CD4-positive, alpha-beta T cell (primary cell): ENCODE measurements around the gene CEBPE. TPM values are rescaled to one million over a fixed set of nuclear protein-coding genes. Genes with fewer than 3 reads are reported as not detected.

Source experiments
- ATAC-seq: fragments of 200-7000 bp; cut with Tn5 transposase; one replicate; pipeline ENCODE4 v1.10.0; 2022; ENCODE audit warnings: mild to moderate bottlenecking; ENCODE audit not compliant: poor library complexity
- CTCF ChIA-PET: fragments of 350-600 bp; sonication (Branson Sonifier 250); formaldehyde crosslinking; loops from one replicate; lab custom pipeline; 2021; ENCODE audit warnings: antibody characterized with exemption, inconsistent platforms; lab: Charles Lee
- POLR2A ChIA-PET: fragments of 350-600 bp; sonication (Branson Sonifier 250); formaldehyde crosslinking; loops from one replicate; lab custom pipeline; 2021; ENCODE audit warnings: antibody characterized with exemption, inconsistent platforms; lab: Charles Lee
- DNase-seq, 14 experiments: peaks; one replicate each; pipeline ENCODE4 v3.0.0-alpha.2; 2013 to 2020; ENCODE audit warnings: mixed read lengths in 2 of 14
- H3K27ac ChIP-seq, 2 donors: one replicate each; pipeline versions ENCODE4 v1.5.1 to v1.7.0; 2013; ENCODE audit warnings: low read length in 2 of 2, low read depth in 1 of 2, mild to moderate bottlenecking in 1 of 2
- H3K27me3 ChIP-seq, 2 experiments: 1 replicate in 1 of 2; 2 replicates in 1 of 2; pipeline versions ENCODE4 v1.6.1 to v1.7.0; 2013; ENCODE audit warnings: low read length in 2 of 2, control low read depth in 1 of 2, mild to moderate bottlenecking in 1 of 2, moderate library complexity in 1 of 2; ENCODE audit not compliant: insufficient read depth in 2 of 2, control insufficient read depth in 1 of 2
- H3K36me3 ChIP-seq: one replicate; pipeline ENCODE4 v1.6.1; 2013; ENCODE audit warnings: low read length, control low read depth; ENCODE audit not compliant: insufficient read depth
- H3K4me1 ChIP-seq: one replicate; pipeline ENCODE4 v1.6.1; 2013; ENCODE audit warnings: low read length, control low read depth; ENCODE audit not compliant: insufficient read depth
- H3K4me3 ChIP-seq: one replicate; pipeline ENCODE4 v1.5.1; 2013; ENCODE audit warnings: mild to moderate bottlenecking, low read length, moderate library complexity
- H3K9me3 ChIP-seq, 2 experiments: 1 replicate in 1 of 2; 2 replicates in 1 of 2; pipeline versions ENCODE4 v1.6.1 to v1.7.0; 2013; ENCODE audit warnings: low read length in 2 of 2, mild to moderate bottlenecking in 2 of 2, control low read depth in 1 of 2, moderate library complexity in 1 of 2; ENCODE audit not compliant: control insufficient read depth in 1 of 2, insufficient read depth in 1 of 2
- H3K27ac Mint-ChIP-seq: one replicate; pipeline ENCODE4 v1.8.0; 2020; ENCODE audit warnings: mixed read lengths
- H3K27me3 Mint-ChIP-seq: one replicate; pipeline ENCODE4 v1.8.0; 2021; ENCODE audit warnings: mixed read lengths
- H3K36me3 Mint-ChIP-seq: one replicate; pipeline ENCODE4 v1.8.0; 2021; ENCODE audit warnings: low read depth, mixed read lengths
- H3K4me1 Mint-ChIP-seq: one replicate; pipeline ENCODE4 v1.8.0; 2021; ENCODE audit warnings: low read depth, mixed read lengths
- H3K4me3 Mint-ChIP-seq: one replicate; pipeline ENCODE4 v1.8.0; 2020; ENCODE audit warnings: mild to moderate bottlenecking, mixed read lengths
- H3K9me3 Mint-ChIP-seq: one replicate; pipeline ENCODE4 v1.8.0; 2020; ENCODE audit warnings: mixed read lengths
- intact Hi-C, 2 experiments: fragments of 100-400 bp; cut with DNase I in 1 of 2; cut with micrococcal nuclease in 1 of 2; formaldehyde crosslinking; loops; one replicate each; pipeline versions ENCODE4 v1.15.1 to v1.9.0; 2023 to 2025; cut with DNase I, micrococcal nuclease
- total RNA-seq, 174 experiments: library from RNA in 2 of 174; stranded (reverse) in 2 of 174; gene quantifications; one replicate each; pipeline ENCODE4 v1.2.3 and lab custom pipeline; 2021 to 2026
- TF ChIP-seq, protein P1 (sequence below): fragments of 200-600 bp; IDR thresholded peaks from one replicate; pipeline ENCODE4 v1.8.0; 2022; ENCODE audit warnings: antibody characterized with exemption, mild to moderate bottlenecking

Gene CEBPE
- total RNA-seq, 2 experiments from 2014 or later, result not detected

DNA sequence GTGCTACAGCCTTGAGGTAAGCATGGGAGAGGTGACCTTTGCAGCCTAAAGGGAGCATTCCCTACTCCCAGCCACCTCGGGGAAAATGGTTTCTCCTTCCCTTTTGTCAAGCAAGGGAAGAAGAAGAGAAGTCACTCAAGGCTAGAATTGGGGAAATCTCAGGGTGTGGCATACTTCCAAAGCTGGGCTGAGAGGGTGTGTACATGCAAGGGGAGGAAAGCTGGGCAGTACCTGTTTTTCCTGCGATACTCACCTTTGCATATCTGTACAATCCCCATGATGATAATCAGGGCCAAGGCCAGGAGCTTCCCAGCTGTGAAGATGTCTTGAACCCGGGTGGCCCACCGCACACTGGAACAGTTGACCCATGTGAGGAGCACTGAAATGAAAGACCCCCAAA is 23.8 kb upstream of the CEBPE start:
- intact Hi-C loops, result no loop called here
- ATAC-seq, result no peak
- H3K27ac ChIP-seq, result no peak overlapping the region
- no peak overlapping the region for H3K4me3 Mint-ChIP-seq
- DNase-seq, result no peak
- H3K9me3 ChIP-seq, result no peaks in the 10 kb centered on the region
- no peaks in the 10 kb centered on the region for H3K36me3 Mint-ChIP-seq
- no peak overlapping the region for H3K27ac Mint-ChIP-seq
- no peaks in the 10 kb centered on the region for H3K9me3 Mint-ChIP-seq
- no peaks in the 10 kb centered on the region for H3K4me1 ChIP-seq
- TF ChIP-seq, protein P1, sequence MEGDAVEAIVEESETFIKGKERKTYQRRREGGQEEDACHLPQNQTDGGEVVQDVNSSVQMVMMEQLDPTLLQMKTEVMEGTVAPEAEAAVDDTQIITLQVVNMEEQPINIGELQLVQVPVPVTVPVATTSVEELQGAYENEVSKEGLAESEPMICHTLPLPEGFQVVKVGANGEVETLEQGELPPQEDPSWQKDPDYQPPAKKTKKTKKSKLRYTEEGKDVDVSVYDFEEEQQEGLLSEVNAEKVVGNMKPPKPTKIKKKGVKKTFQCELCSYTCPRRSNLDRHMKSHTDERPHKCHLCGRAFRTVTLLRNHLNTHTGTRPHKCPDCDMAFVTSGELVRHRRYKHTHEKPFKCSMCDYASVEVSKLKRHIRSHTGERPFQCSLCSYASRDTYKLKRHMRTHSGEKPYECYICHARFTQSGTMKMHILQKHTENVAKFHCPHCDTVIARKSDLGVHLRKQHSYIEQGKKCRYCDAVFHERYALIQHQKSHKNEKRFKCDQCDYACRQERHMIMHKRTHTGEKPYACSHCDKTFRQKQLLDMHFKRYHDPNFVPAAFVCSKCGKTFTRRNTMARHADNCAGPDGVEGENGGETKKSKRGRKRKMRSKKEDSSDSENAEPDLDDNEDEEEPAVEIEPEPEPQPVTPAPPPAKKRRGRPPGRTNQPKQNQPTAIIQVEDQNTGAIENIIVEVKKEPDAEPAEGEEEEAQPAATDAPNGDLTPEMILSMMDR, result no peak
- H3K27me3 Mint-ChIP-seq, result peaks cover 14% of the 10 kb centered on the region
- no peaks in the 10 kb centered on the region for H3K4me1 Mint-ChIP-seq
- POLR2A ChIA-PET, result no interaction called here
- CTCF ChIA-PET, result no interaction called here
- no peaks in the 10 kb centered on the region for H3K36me3 ChIP-seq
- no peaks in the 10 kb centered on the region for H3K27me3 ChIP-seq
- H3K4me3 ChIP-seq, result no peak overlapping the region

DNA sequence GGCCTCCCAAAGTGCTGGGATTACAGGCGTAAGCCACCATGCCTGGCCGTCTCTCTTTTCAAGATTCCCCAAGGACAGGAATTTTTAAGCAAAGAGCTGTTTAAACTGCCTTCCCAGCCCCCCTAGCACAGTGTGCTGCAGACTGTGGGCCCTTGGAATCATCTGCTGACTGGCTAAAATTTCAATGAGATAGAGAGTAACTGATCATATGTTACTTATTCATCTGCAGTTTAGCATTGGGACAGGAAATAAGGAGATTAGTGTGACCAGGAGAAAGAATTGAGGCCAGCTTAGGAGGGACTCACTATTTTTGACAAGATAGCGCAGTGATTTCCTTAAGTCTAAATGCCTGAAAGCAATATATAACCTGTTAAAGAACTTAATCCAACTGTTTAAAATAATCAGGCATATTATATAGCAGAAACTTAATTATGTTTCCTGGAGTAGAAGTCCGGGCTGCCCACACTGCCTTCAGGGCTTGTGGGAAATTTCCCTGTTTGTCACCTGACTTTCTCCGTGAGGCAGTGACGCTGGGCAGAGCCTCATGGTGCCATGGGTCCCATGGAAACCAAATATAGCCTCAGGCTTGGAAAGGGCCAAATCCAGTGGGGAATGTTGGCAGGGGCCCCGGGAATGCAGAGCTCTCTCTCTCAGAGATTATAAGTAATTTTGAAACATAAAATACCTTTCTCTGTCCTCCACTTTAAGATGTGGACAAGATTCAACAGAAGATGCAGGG is 22.8 kb upstream of the CEBPE start:
- Histone ChIP-seq H3K36me3 (no peaks in the 10 kb centered on the region), H3K27me3 (no peaks in the 10 kb centered on the region), H3K4me1 (no peaks in the 10 kb centered on the region), H3K27ac (no peak overlapping the region), H3K4me3 (no peak overlapping the region), H3K9me3 (no peaks in the 10 kb centered on the region)
- H3K27ac Mint-ChIP-seq, result no peak overlapping the region
- H3K36me3 Mint-ChIP-seq, result no peaks in the 10 kb centered on the region
- intact Hi-C loops, result no loop called here
- ATAC-seq (no peak), DNase-seq (no peak)
- POLR2A ChIA-PET, result no interaction called here
- H3K4me3 Mint-ChIP-seq, result no peak overlapping the region
- H3K27me3 Mint-ChIP-seq, result peaks cover 5% of the 10 kb centered on the region
- CTCF ChIA-PET, result no interaction called here
- TF ChIP-seq, protein P1, result no peak
- H3K9me3 Mint-ChIP-seq, result no peaks in the 10 kb centered on the region
- no peaks in the 10 kb centered on the region for H3K4me1 Mint-ChIP-seq

DNA sequence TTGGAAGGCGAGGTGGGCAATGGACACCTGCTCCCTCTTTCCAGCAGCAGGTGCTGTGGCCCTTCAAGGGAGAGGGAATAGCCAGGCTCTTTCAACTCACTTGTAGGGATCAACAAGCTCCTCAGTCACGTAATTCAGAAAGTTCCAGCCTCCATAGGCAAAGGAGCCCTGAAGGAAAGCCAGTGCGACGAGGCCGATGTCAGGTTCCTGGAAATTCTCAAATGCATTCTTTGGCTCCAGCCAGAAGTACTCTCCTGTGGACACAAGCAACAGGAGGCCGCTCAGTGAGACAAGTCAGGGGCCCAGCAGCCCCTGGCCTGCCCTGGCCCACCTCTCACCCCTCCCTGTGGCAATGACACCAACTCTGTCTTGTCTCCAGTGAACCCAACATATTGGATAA is 21.3 kb upstream of the CEBPE start:
- Histone ChIP-seq H3K36me3 (no peaks in the 10 kb centered on the region), H3K4me3 (no peak overlapping the region), H3K4me1 (no peaks in the 10 kb centered on the region), H3K27ac (no peak overlapping the region), H3K9me3 (no peaks in the 10 kb centered on the region), H3K27me3 (no peaks in the 10 kb centered on the region)
- ATAC-seq (no peak), DNase-seq (no peak)
- Mint-ChIP-seq H3K4me1 (no peaks in the 10 kb centered on the region), H3K4me3 (no peak overlapping the region), H3K27me3 (peaks cover 4% of the 10 kb centered on the region), H3K9me3 (no peaks in the 10 kb centered on the region), H3K27ac (no peak overlapping the region), H3K36me3 (no peaks in the 10 kb centered on the region)
- ChIA-PET CTCF (no interaction called here), POLR2A (no interaction called here)
- intact Hi-C loops, result no loop called here
- TF ChIP-seq, protein P1, result no peak
